ENCODE measurements around the gene MAML1.

DNA sequence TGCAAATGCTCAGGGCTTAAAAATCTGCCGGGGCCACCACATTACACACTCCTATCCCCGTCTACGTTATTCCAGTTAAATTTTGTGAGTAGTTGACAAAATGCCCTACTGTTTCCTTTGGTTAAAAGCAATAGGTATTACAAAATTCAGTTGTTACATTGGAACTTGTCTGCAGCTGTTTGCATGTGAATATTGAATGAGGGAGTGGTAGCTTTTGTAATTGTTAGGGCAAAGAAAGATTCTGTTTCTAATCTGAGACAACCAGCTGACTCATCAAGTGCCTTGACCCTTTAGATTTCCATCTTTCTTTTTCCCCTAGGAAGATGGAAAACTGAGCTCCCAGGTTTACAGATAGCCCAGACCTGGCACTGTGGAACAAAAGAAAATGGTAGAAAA, 30.2 kb downstream of the MAML1 start:
- no peak for TF ChIP-seq CTCF (IDR thresholded peaks at IDR 0.05)
- TF ChIP-seq, protein P1, sequence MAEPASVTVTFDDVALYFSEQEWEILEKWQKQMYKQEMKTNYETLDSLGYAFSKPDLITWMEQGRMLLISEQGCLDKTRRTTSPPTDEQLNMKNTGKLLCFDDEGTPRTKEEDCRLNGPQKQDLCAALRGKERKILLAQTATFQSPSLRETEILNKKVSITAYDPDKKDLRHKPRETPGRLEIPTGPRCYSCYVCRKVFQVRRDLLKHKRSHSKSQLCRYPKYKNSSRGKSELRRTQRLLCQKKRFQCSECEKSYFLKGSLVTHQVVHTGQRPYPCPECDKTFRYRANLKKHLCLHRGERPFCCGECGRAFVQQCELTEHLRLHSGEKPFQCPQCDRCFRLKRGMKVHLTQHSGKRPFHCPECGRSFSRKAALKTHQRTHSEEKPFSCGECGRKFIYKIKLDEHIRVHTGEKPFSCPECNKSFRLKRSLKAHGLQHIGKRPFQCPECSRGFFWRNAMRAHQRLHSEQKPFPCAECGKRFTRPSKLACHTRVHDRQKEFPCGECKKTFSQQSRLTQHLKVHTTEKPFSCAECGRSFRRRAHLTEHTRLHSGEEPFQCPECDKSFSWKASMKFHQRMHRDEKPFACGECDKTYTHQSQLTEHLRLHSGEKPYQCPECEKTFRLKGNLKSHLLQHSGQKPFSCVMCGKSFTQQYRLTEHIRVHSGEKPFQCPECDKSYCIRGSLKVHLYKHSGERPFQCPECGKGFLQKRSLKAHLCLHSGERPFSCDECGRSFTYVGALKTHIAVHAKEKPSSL (CRISPR knock-in tag; conservative IDR thresholded peaks at IDR 0.05), result no peak
- no peak for TF ChIP-seq JUN (CRISPR knock-in tag; IDR thresholded peaks at IDR 0.05)
- no peak for TF ChIP-seq KAT7 (CRISPR knock-in tag; IDR thresholded peaks at IDR 0.05; ENCODE audit: borderline replicate concordance)
- TF ChIP-seq USF2 (CRISPR knock-in tag; IDR thresholded peaks at IDR 0.05), result no peak
- TF ChIP-seq, protein P2, sequence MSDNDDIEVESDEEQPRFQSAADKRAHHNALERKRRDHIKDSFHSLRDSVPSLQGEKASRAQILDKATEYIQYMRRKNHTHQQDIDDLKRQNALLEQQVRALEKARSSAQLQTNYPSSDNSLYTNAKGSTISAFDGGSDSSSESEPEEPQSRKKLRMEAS (CRISPR knock-in tag; IDR thresholded peaks at IDR 0.05), result no peak
- TF ChIP-seq, protein P3, sequence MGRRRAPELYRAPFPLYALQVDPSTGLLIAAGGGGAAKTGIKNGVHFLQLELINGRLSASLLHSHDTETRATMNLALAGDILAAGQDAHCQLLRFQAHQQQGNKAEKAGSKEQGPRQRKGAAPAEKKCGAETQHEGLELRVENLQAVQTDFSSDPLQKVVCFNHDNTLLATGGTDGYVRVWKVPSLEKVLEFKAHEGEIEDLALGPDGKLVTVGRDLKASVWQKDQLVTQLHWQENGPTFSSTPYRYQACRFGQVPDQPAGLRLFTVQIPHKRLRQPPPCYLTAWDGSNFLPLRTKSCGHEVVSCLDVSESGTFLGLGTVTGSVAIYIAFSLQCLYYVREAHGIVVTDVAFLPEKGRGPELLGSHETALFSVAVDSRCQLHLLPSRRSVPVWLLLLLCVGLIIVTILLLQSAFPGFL (CRISPR knock-in tag; IDR thresholded peaks at IDR 0.05; ENCODE audit: borderline replicate concordance), result no peak
- TF ChIP-seq, protein P4, sequence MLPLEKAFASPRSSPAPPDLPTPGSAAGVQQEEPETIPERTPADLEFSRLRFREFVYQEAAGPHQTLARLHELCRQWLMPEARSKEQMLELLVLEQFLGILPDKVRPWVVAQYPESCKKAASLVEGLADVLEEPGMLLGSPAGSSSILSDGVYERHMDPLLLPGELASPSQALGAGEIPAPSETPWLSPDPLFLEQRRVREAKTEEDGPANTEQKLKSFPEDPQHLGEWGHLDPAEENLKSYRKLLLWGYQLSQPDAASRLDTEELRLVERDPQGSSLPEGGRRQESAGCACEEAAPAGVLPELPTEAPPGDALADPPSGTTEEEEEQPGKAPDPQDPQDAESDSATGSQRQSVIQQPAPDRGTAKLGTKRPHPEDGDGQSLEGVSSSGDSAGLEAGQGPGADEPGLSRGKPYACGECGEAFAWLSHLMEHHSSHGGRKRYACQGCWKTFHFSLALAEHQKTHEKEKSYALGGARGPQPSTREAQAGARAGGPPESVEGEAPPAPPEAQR (CRISPR knock-in tag; IDR thresholded peaks at IDR 0.05), result no peak
- TF ChIP-seq CBFB (CRISPR knock-in tag; IDR thresholded peaks at IDR 0.05; ENCODE audit: low read depth), result no peak
- no peak for TF ChIP-seq NFE2L1 (CRISPR knock-in tag; IDR thresholded peaks at IDR 0.05)
- TF ChIP-seq MXD4 (CRISPR knock-in tag; IDR thresholded peaks at IDR 0.05; ENCODE audit: borderline replicate concordance), result no peak
- no peak for TF ChIP-seq CREB1 (CRISPR knock-in tag; IDR thresholded peaks at IDR 0.05)

Measured in WTC11 (cell line).